ENCODE data around the gene ATP6V0A4. TPM values are rescaled to one million over a fixed set of nuclear protein-coding genes. Genes with fewer than 3 reads are reported as not detected.
A peak's percentile ranks its signal among the peaks of the same experiment; 100 is the strongest.

The ATP6V0A4 gene
- total RNA-seq (2014; rRNA removed) = 0.86 and 1.0 TPM in 2 replicates
- percentile 14 among the genes with signal in this experiment for Bru-seq, nascent RNA
- percentile 28 among the genes with signal in this experiment for BruChase-seq, experiment 1, labeled RNA remaining after a 6-hour chase
- BruChase-seq, experiment 2, labeled RNA remaining after a 2-hour chase = percentile 34 among the genes with signal in this experiment
- long read RNA-seq, partial matches to known transcripts = 0 of 1 reads
- long read RNA-seq, other reads (novel, unspliced or antisense) = 1 of 1 reads

DNA sequence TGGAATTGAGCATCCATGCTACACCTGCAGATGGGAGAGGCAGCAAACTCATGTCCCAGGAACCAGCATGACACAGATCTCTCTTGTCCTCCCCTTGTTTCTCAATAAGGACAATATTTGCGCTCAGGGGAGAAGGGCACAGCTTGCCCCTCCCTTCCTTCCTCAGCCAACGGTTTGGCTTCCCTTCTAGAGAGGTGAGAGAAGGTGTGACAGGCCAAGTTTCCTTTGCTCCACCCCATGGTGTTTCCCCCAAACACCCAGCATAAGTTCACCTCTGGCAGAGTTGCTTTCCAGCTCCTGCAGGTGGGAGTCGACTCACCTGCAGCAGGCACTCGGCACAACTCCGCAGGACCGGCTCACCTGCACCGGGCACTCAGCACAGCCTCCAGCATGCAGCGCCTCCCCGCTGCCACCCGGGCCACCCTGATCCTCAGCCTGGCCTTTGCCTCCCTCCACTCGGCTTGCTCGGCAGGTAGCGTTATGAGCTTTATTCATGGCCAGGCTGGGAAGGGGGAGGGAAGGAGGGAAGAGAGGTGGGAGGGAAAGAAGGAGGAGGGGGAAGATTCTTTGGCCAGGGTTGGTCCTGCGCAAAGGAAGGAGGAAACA, at the start of gene ATP6V0A4, which contains the start of gene TMEM213:
Gene ATP6V0A4, minus strand, starts transcription at position 482 of the 606 bp plus-strand sequence. CDS start 26,949 bp downstream, outside the sequence.
Gene TMEM213, plus strand, starts transcription at position 280 of the 606 bp plus-strand sequence. Its CDS starts 111 bp downstream, at position 391.
- TF ChIP-seq EZH2 (IDR thresholded peaks at IDR 0.05; ENCODE audit: low read length, unreplicated experiment) = no peak
- TF ChIP-seq, protein P1, sequence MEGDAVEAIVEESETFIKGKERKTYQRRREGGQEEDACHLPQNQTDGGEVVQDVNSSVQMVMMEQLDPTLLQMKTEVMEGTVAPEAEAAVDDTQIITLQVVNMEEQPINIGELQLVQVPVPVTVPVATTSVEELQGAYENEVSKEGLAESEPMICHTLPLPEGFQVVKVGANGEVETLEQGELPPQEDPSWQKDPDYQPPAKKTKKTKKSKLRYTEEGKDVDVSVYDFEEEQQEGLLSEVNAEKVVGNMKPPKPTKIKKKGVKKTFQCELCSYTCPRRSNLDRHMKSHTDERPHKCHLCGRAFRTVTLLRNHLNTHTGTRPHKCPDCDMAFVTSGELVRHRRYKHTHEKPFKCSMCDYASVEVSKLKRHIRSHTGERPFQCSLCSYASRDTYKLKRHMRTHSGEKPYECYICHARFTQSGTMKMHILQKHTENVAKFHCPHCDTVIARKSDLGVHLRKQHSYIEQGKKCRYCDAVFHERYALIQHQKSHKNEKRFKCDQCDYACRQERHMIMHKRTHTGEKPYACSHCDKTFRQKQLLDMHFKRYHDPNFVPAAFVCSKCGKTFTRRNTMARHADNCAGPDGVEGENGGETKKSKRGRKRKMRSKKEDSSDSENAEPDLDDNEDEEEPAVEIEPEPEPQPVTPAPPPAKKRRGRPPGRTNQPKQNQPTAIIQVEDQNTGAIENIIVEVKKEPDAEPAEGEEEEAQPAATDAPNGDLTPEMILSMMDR (conservative IDR thresholded peaks at IDR 0.05; ENCODE audit: low read depth, low read length) = no peak
- TF ChIP-seq EZH2phosphoT487 (IDR thresholded peaks at IDR 0.05; ENCODE audit: borderline replicate concordance, low read length) = no peak
- H3K36me3 ChIP-seq (ENCODE audit: low read depth, low read length) = no peaks in the 10 kb centered on the region
- no peak within 1 kb of the TSS for H2AFZ ChIP-seq (ENCODE audit: low read length)
- ChIA-PET CTCF (no interaction called here), POLR2A (ENCODE audit: unreplicated experiment) (no interaction called here)
- no peak for ATAC-seq
- H3K9ac ChIP-seq (ENCODE audit: low read length) = no peak within 1 kb of the TSS
- H3K27me3 ChIP-seq (ENCODE audit: low read length) = no peaks in the 10 kb centered on the region
- H3K27ac ChIP-seq (ENCODE audit: low read length) = no peak within 1 kb of the TSS
- no peaks in the 10 kb centered on the region for H3K4me1 ChIP-seq (ENCODE audit: insufficient read depth, low read length)
- intact Hi-C loops (cut with micrococcal nuclease) = no loop called here
- no peaks in the 10 kb centered on the region for H3K79me2 ChIP-seq (ENCODE audit: low read length)
- no peak within 1 kb of the TSS for H3K4me2 ChIP-seq (ENCODE audit: low read length)
- no peaks in the 10 kb centered on the region for H3K9me2 ChIP-seq (replicated peaks; ENCODE audit: low read length)
- no TSS peak for BruUV-seq (replicated peaks)
- no peak for DNase-seq
- no peaks in the 10 kb centered on the region for H4K20me1 ChIP-seq (ENCODE audit: low read length)
- no peak within 1 kb of the TSS for H3K4me3 ChIP-seq (ENCODE audit: low read length)
- H3K9me3 ChIP-seq (ENCODE audit: low read length) = no peaks in the 10 kb centered on the region
- H3F3A ChIP-seq (ENCODE audit: low read length, unreplicated experiment) = no peaks in the 10 kb centered on the region

DNA sequence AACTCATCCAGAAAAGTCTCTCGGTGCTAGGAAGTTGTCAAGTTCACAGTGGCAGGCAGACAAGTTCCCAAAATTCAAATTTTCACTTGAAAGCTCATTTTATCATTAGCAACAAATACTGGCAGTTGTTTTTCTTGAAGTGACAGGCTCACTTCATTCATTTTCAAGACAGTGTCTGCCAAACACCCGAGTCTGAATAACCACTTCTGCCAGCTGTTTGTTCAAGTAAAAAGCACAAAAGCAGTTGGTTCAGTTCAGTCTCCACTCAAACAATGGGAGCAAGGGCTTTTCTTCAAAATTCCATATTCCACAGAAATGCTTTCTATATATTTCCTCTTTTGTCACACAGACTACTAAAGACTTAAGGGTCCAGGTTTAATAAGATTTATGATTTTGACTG, 47.7 kb upstream of the ATP6V0A4 start:
- no peak for ATAC-seq
- Histone ChIP-seq H3K9ac (ENCODE audit: low read length) (no peak overlapping the region), H3K4me1 (ENCODE audit: insufficient read depth, low read length) (no peaks in the 10 kb centered on the region), H3K27ac (ENCODE audit: low read length) (no peak overlapping the region), H3K9me3 (ENCODE audit: low read length) (no peaks in the 10 kb centered on the region), H3K9me2 (replicated peaks; ENCODE audit: low read length) (no peaks in the 10 kb centered on the region), H3F3A (ENCODE audit: low read length, unreplicated experiment) (no peaks in the 10 kb centered on the region), H4K20me1 (ENCODE audit: low read length) (no peaks in the 10 kb centered on the region), H3K36me3 (ENCODE audit: low read depth, low read length) (peaks cover 15% of the 10 kb centered on the region), H3K79me2 (ENCODE audit: low read length) (no peaks in the 10 kb centered on the region), H3K27me3 (ENCODE audit: low read length) (no peaks in the 10 kb centered on the region), H3K4me3 (ENCODE audit: low read length) (no peak overlapping the region), H3K4me2 (ENCODE audit: low read length) (no peak overlapping the region), H2AFZ (ENCODE audit: low read length) (no peak overlapping the region)
- ChIA-PET POLR2A (ENCODE audit: unreplicated experiment) (interaction anchor here (0.6 kb wide), 1 partner anchor 8 kb away, joined by 3 read pairs; no protein-coding TSS in a partner anchor), CTCF (no interaction called here)
- TF ChIP-seq, protein P1 (conservative IDR thresholded peaks at IDR 0.05; ENCODE audit: low read depth, low read length) = no peak
- TF ChIP-seq EZH2 (IDR thresholded peaks at IDR 0.05; ENCODE audit: low read length, unreplicated experiment) (no peak), EZH2phosphoT487 (IDR thresholded peaks at IDR 0.05; ENCODE audit: borderline replicate concordance, low read length) (no peak)
- BruUV-seq (replicated peaks) = no TSS peak
- intact Hi-C loops (cut with micrococcal nuclease) = no loop called here
- no peak for DNase-seq

Measured in PC-3 (cell line).